Endothelial cell of umbilical vein (primary cell): Measurements from ENCODE around the gene NUP205. TPM values are rescaled to one million over a fixed set of nuclear protein-coding genes. Genes with fewer than 3 reads are reported as not detected.

Source experiments
- BruUV-seq: library from RNA; stranded (reverse); fragments of 400-500 nt; replicated peaks from 2 replicates; lab custom pipeline; 2021; lab: Mats Ljungman, UMichigan
- CTCF ChIA-PET: fragments of 300-600, 350-600 bp; sonication (Branson Sonifier 250); formaldehyde crosslinking; loops from one replicate; lab custom pipeline; 2021; ENCODE audit warnings: antibody characterized with exemption, inconsistent platforms; lab: Charles Lee
- POLR2A ChIA-PET: fragments of 300-600, 350-600 bp; sonication (Branson Sonifier 250); formaldehyde crosslinking; loops from one replicate; lab custom pipeline; 2021; ENCODE audit warnings: antibody characterized with exemption, inconsistent platforms; lab: Charles Lee
- DNase-seq: peaks from one replicate; pipeline ENCODE4 v3.0.0-alpha.2; 2011; ENCODE audit warnings: low read depth, low spot score
- FAIRE-seq: peaks from 2 replicates; lab custom pipeline; 2011; peaks lifted over from hg19 to GRCh38; lab: Jason Lieb, UNC
- H2AFZ ChIP-seq: 2 replicates; pipeline ENCODE4 v1.6.0; 2012; ENCODE audit warnings: low read depth, low read length, control low read depth, inconsistent platforms
- H3K27ac ChIP-seq: 2 replicates; pipeline ENCODE4 v1.5.1; 2011; ENCODE audit warnings: low read depth, mild to moderate bottlenecking, control low read depth, low read length, moderate library complexity; ENCODE audit not compliant: insufficient read depth
- H3K27me3 ChIP-seq, 2 experiments: 2 replicates each; pipeline versions ENCODE4 v1.6.0 to v1.6.1; 2011; ENCODE audit warnings: low read length in 2 of 2, mixed read lengths in 1 of 2; ENCODE audit not compliant: control insufficient read depth in 2 of 2, insufficient read depth in 2 of 2
- H3K36me3 ChIP-seq, 2 experiments: 2 replicates in 1 of 2; 3 replicates in 1 of 2; pipeline ENCODE4 v1.5.1; 2011; ENCODE audit warnings: low read length in 2 of 2, mild to moderate bottlenecking in 1 of 2, moderate library complexity in 1 of 2; ENCODE audit not compliant: control insufficient read depth in 2 of 2, insufficient read depth in 2 of 2; ENCODE audit errors: extremely low read depth in 1 of 2
- H3K4me1 ChIP-seq: 3 replicates; pipeline ENCODE4 v1.5.1; 2011; ENCODE audit warnings: mild to moderate bottlenecking, low read length; ENCODE audit not compliant: control insufficient read depth, insufficient read depth; ENCODE audit errors: extremely low read depth
- H3K4me2 ChIP-seq: 2 replicates; pipeline ENCODE4 v1.6.1; 2011; ENCODE audit warnings: low read length, control low read depth, mixed read lengths; ENCODE audit not compliant: insufficient read depth
- H3K4me3 ChIP-seq, 3 experiments: fragments of 200-600 bp in 1 of 3; sonication (generic), shearing (Covaris generic) in 1 of 3; replicated peaks in 1 of 3; 2 replicates each; pipeline ENCODE4 v1.5.1; 2011 to 2016; ENCODE audit warnings: control low read depth in 3 of 3, low read length in 3 of 3, mild to moderate bottlenecking in 2 of 3, inconsistent platforms in 1 of 3, low read depth in 1 of 3, moderate library complexity in 1 of 3; ENCODE audit not compliant: insufficient read depth in 1 of 3
- H3K79me2 ChIP-seq: 2 replicates; pipeline ENCODE4 v1.6.0; 2012; ENCODE audit warnings: low read length, inconsistent platforms; ENCODE audit not compliant: control insufficient read depth, insufficient read depth
- H3K9ac ChIP-seq: replicated peaks from 2 replicates; pipeline ENCODE3; 2011; ENCODE audit warnings: low read length, control low read depth; ENCODE audit not compliant: insufficient read depth; ENCODE audit errors: extremely low read depth
- H3K9me1 ChIP-seq: replicated peaks from 3 replicates; pipeline ENCODE4 v1.6.0; 2011; ENCODE audit warnings: mild to moderate bottlenecking, low read length; ENCODE audit not compliant: control insufficient read depth, insufficient read depth; ENCODE audit errors: extremely low read depth
- H3K9me3 ChIP-seq: replicated peaks from 2 replicates; pipeline ENCODE4 v1.5.1; 2012; ENCODE audit warnings: low read length, inconsistent platforms; ENCODE audit not compliant: control insufficient read depth, insufficient read depth
- H4K20me1 ChIP-seq: replicated peaks from 2 replicates; pipeline ENCODE3; 2011; ENCODE audit warnings: mild to moderate bottlenecking, low read length; ENCODE audit not compliant: control insufficient read depth, insufficient read depth; ENCODE audit errors: extremely low read depth
- EZH2 ChIP-seq: IDR thresholded peaks from 2 replicates; pipeline ENCODE4 v1.6.1; 2012; ENCODE audit warnings: borderline replicate concordance, low read depth, mild to moderate bottlenecking, moderate library complexity, low read length, inconsistent platforms; ENCODE audit not compliant: severe bottlenecking
- FOS ChIP-seq: IDR thresholded peaks from 2 replicates; pipeline ENCODE4 v1.6.1; 2011; ENCODE audit warnings: mild to moderate bottlenecking, low read length, moderate library complexity, borderline replicate concordance; ENCODE audit not compliant: insufficient read depth
- GATA2 ChIP-seq: IDR thresholded peaks from 2 replicates; pipeline ENCODE4 v1.7.0; 2011; ENCODE audit warnings: low read depth, mild to moderate bottlenecking, moderate library complexity, mixed read lengths, low read length; ENCODE audit not compliant: insufficient read length, insufficient read depth
- JUN ChIP-seq: IDR thresholded peaks from 2 replicates; pipeline ENCODE4 v1.6.1; 2011; ENCODE audit warnings: borderline replicate concordance, low read depth; ENCODE audit not compliant: insufficient read length, insufficient read depth
- MYC ChIP-seq: IDR thresholded peaks from one replicate; pipeline ENCODE4 v1.6.1; 2011; ENCODE audit warnings: mild to moderate bottlenecking, low read depth, low read length
- POLR2A ChIP-seq: IDR thresholded peaks from 2 replicates; pipeline ENCODE4 v1.6.1; 2012; ENCODE audit warnings: low read depth, mild to moderate bottlenecking, control low read depth, low read length
- POLR2AphosphoS5 ChIP-seq: IDR thresholded peaks from 2 replicates; pipeline ENCODE4 v1.6.1; 2012; ENCODE audit warnings: low read depth, mild to moderate bottlenecking, control low read depth, low read length, moderate library complexity; ENCODE audit not compliant: insufficient read depth
- dilution Hi-C: fragments of 300-500 bp; cut with MboI; formaldehyde crosslinking; loops from one replicate; pipeline ENCODE4 v1.15.0; 2019; ENCODE audit warnings: low sequenced_read_pairs; ENCODE audit not compliant: extremely low pct_ligation_motif_present
- intact Hi-C: fragments of 100-400 bp; cut with micrococcal nuclease; formaldehyde crosslinking; loops from one replicate; pipeline ENCODE4 v1.10.0; 2022
- polyA plus RNA-seq, 4 experiments: library from polyadenylated mRNA; depleted of rRNA in 3 of 4; stranded (reverse) in 3 of 4; unstranded in 1 of 4; fragments of >200 nt; gene quantifications; 2 replicates each; pipeline versions ENCODE4 v1.2.1 to v1.2.3, GENCODE V29; 2011 to 2012; ENCODE audit warnings: missing spikeins in 1 of 4
- total RNA-seq: library from RNA; stranded (reverse); gene quantifications from 2 replicates; pipeline ENCODE4 v1.2.3, GENCODE V29; 2021
- TF ChIP-seq, protein P1 (sequence below): IDR thresholded peaks from 2 replicates; pipeline ENCODE4 v1.6.1; 2011; ENCODE audit not compliant: insufficient read depth, insufficient read length
- TF ChIP-seq, protein P2 (sequence below), 2 donors: IDR thresholded peaks; 1 replicate in 1 of 2; 2 replicates in 1 of 2; pipeline ENCODE4 v1.5.1; 2011; ENCODE audit warnings: low read length in 2 of 2, mild to moderate bottlenecking in 2 of 2, moderate library complexity in 2 of 2, control low read depth in 1 of 2, inconsistent platforms in 1 of 2, low read depth in 1 of 2; ENCODE audit not compliant: insufficient read depth in 1 of 2; ENCODE audit errors: extremely low read depth in 1 of 2

The NUP205 gene
- total and polyA plus RNA-seq, 2 donors (not counting 3 experiments of a cell fraction or from before 2014, with no cell fraction given), result 48.8 to 81.3 TPM

DNA sequence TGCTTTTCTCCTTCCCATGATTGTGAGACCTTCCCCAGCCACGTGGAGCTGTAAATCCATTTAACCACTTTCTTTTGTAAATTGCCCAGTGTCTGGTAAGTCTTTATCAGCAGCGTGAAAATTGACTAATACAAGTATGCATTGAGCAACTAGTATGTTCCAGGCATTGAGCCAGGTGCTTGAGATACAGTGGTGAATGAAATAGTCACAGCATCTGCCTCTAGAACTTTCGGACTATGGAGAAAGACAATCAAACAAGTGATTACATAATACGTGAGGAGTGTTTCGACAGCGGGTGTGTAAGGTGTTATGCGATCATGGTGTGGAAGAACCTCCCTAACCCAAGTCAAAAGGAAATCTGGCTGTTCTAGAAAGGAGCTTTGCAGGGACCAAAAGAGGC lies 21.6 kb upstream of the NUP205 start:
- no peaks in the 10 kb centered on the region for H3K79me2 ChIP-seq
- TF ChIP-seq MYC (no peak), GATA2 (no peak), FOS (no peak), JUN (no peak), POLR2AphosphoS5 (no peak), POLR2A (no peak), EZH2 (no peak)
- TF ChIP-seq, protein P1, sequence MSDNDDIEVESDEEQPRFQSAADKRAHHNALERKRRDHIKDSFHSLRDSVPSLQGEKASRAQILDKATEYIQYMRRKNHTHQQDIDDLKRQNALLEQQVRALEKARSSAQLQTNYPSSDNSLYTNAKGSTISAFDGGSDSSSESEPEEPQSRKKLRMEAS, result no peak
- TF ChIP-seq, protein P2, sequence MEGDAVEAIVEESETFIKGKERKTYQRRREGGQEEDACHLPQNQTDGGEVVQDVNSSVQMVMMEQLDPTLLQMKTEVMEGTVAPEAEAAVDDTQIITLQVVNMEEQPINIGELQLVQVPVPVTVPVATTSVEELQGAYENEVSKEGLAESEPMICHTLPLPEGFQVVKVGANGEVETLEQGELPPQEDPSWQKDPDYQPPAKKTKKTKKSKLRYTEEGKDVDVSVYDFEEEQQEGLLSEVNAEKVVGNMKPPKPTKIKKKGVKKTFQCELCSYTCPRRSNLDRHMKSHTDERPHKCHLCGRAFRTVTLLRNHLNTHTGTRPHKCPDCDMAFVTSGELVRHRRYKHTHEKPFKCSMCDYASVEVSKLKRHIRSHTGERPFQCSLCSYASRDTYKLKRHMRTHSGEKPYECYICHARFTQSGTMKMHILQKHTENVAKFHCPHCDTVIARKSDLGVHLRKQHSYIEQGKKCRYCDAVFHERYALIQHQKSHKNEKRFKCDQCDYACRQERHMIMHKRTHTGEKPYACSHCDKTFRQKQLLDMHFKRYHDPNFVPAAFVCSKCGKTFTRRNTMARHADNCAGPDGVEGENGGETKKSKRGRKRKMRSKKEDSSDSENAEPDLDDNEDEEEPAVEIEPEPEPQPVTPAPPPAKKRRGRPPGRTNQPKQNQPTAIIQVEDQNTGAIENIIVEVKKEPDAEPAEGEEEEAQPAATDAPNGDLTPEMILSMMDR (IDR thresholded peaks at IDR 0.05; ENCODE audit: extremely low read depth in 1 of 2, insufficient read depth in 1 of 2, low read depth in 1 of 2, low read length in 2 of 2), result no peak
- no peaks in the 10 kb centered on the region for H3K9me3 ChIP-seq
- DNase-seq (no peak), FAIRE-seq (no peak)
- no peak overlapping the region for H2AFZ ChIP-seq
- H3K4me1 ChIP-seq, result no peaks in the 10 kb centered on the region
- intact Hi-C loops, result no loop called here
- ChIA-PET CTCF (interaction anchor here (0.6 to 0.9 kb wide), 2 partner anchors 15 to 121 kb away, joined by 3 read pairs; no protein-coding TSS in a partner anchor), POLR2A (no interaction called here)
- H3K27ac ChIP-seq, result no peak overlapping the region
- H3K4me2 ChIP-seq, result no peak overlapping the region
- H3K9me1 ChIP-seq, result no peaks in the 10 kb centered on the region
- H3K4me3 ChIP-seq, result no peak overlapping the region
- H4K20me1 ChIP-seq, result no peaks in the 10 kb centered on the region
- dilution Hi-C loops, result no loop called here
- H3K36me3 ChIP-seq, result no peaks in the 10 kb centered on the region
- no TSS peak for BruUV-seq
- H3K9ac ChIP-seq, result no peak overlapping the region
- peaks cover 0 to 2% of the 10 kb centered on the region in 2 experiments for H3K27me3 ChIP-seq
